ENCODE data around the gene NELL1.

NELL1 gene

DNA sequence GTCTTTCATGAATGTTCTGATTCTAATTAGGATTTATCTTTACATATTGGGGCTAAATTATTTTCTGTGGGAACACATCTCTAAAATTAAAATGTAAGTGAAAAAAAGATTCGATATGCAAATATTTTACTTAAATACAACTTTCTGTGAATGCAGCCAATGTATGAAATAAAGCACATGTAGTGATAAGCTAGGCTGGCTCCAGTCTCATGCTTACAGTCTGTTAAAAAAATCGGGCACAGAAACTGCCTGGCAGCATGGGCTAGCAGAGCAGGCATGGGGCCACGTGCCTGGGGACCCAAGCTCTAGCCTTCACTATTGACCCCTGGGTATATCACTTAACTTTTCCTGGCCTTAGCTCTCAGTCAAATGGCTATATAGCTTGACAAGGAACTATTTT lies 46.5 kb downstream of the NELL1 start:
- no peak for TF ChIP-seq OSR1 (CRISPR knock-in tag; IDR thresholded peaks at IDR 0.05)
- no peak for TF ChIP-seq CSDC2 (CRISPR knock-in tag; IDR thresholded peaks at IDR 0.05)
- TF ChIP-seq TOX (CRISPR knock-in tag; IDR thresholded peaks at IDR 0.05; ENCODE audit: borderline replicate concordance), result no peak
- no peak for TF ChIP-seq ZFP3 (CRISPR knock-in tag; IDR thresholded peaks at IDR 0.05)
- ATAC-seq, result no peak

DNA sequence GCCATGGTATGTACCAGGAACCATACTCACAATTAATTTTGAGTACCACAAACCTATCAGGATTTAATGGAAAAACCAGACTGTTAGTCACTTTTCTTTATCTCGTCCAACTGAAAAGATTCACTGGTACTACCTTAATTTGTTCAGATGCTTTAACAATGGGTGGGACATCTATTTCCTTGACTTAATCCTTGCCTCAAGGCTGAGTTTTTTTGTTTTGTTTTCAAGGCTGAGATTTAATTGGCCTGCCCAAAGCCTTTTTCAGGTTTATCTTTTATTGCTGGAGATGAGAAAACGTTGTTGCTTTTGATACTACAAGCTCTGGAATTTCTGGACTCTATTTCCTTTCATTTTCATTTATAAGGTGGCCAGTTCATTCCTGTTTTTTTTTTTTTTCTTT lies 50.4 kb downstream of the NELL1 start:
- ATAC-seq, result no peak
- TF ChIP-seq CSDC2 (CRISPR knock-in tag; IDR thresholded peaks at IDR 0.05), result no peak
- TF ChIP-seq, protein P1, sequence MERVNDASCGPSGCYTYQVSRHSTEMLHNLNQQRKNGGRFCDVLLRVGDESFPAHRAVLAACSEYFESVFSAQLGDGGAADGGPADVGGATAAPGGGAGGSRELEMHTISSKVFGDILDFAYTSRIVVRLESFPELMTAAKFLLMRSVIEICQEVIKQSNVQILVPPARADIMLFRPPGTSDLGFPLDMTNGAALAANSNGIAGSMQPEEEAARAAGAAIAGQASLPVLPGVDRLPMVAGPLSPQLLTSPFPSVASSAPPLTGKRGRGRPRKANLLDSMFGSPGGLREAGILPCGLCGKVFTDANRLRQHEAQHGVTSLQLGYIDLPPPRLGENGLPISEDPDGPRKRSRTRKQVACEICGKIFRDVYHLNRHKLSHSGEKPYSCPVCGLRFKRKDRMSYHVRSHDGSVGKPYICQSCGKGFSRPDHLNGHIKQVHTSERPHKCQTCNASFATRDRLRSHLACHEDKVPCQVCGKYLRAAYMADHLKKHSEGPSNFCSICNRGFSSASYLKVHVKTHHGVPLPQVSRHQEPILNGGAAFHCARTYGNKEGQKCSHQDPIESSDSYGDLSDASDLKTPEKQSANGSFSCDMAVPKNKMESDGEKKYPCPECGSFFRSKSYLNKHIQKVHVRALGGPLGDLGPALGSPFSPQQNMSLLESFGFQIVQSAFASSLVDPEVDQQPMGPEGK (CRISPR knock-in tag; IDR thresholded peaks at IDR 0.05; ENCODE audit: borderline replicate concordance), result no peak
- TF ChIP-seq ESRRG (CRISPR knock-in tag; IDR thresholded peaks at IDR 0.05), result no peak
- TF ChIP-seq TCF4 (CRISPR knock-in tag; IDR thresholded peaks at IDR 0.05; ENCODE audit: borderline replicate concordance), result no peak
- TF ChIP-seq TOX (CRISPR knock-in tag; IDR thresholded peaks at IDR 0.05; ENCODE audit: borderline replicate concordance), result no peak
- TF ChIP-seq ZNF8 (CRISPR knock-in tag; IDR thresholded peaks at IDR 0.05), result no peak
- no peak for TF ChIP-seq ARNTL (CRISPR knock-in tag; IDR thresholded peaks at IDR 0.05; ENCODE audit: borderline replicate concordance, low read depth)
- no peak for TF ChIP-seq ZFP30 (CRISPR knock-in tag; IDR thresholded peaks at IDR 0.05)
- no peak for TF ChIP-seq RARB (CRISPR knock-in tag; IDR thresholded peaks at IDR 0.05)
- TF ChIP-seq, protein P2, sequence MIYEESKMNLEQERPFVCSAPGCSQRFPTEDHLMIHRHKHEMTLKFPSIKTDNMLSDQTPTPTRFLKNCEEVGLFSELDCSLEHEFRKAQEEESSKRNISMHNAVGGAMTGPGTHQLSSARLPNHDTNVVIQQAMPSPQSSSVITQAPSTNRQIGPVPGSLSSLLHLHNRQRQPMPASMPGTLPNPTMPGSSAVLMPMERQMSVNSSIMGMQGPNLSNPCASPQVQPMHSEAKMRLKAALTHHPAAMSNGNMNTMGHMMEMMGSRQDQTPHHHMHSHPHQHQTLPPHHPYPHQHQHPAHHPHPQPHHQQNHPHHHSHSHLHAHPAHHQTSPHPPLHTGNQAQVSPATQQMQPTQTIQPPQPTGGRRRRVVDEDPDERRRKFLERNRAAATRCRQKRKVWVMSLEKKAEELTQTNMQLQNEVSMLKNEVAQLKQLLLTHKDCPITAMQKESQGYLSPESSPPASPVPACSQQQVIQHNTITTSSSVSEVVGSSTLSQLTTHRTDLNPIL (CRISPR knock-in tag; IDR thresholded peaks at IDR 0.05; ENCODE audit: low read depth), result no peak
- no peak for TF ChIP-seq ZFP3 (CRISPR knock-in tag; IDR thresholded peaks at IDR 0.05)
- no peak for TF ChIP-seq GLIS3 (CRISPR knock-in tag; IDR thresholded peaks at IDR 0.05)
- TF ChIP-seq ZNF565 (CRISPR knock-in tag; conservative IDR thresholded peaks at IDR 0.05; ENCODE audit: low read depth), result no peak
- TF ChIP-seq BACH2 (CRISPR knock-in tag; IDR thresholded peaks at IDR 0.05; ENCODE audit: borderline replicate concordance), result no peak
- TF ChIP-seq ZNF70 (CRISPR knock-in tag; IDR thresholded peaks at IDR 0.05), result no peak
- no peak for TF ChIP-seq ISL1 (CRISPR knock-in tag; IDR thresholded peaks at IDR 0.05)

DNA sequence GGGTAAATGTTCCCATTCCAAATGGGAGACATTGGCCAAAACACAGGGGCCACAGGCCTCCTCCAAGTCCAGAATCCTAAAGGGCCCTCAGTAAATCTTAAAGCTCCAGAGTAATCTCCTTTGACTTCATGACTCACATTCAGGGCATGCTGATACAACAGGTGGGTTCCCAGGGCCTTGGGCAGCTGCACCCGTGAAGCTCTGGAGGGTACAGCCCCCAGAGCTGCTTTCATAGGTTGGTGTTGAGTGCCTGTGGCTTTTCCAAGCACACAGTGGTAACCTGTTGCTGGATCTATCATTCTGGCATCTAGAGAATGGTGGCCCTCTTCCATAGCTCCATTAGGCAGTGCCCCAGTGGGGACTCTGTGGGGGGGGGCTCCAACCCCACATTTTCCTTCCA lies 54.0 kb downstream of the NELL1 start:
- TF ChIP-seq ESRRG (CRISPR knock-in tag; IDR thresholded peaks at IDR 0.05) (no peak), BACH2 (CRISPR knock-in tag; IDR thresholded peaks at IDR 0.05; ENCODE audit: borderline replicate concordance) (no peak), ZC3H10 (CRISPR knock-in tag; IDR thresholded peaks at IDR 0.05) (no peak), TOX (CRISPR knock-in tag; IDR thresholded peaks at IDR 0.05; ENCODE audit: borderline replicate concordance) (no peak), ISL1 (CRISPR knock-in tag; IDR thresholded peaks at IDR 0.05) (no peak), CSDC2 (CRISPR knock-in tag; IDR thresholded peaks at IDR 0.05) (no peak)
- TF ChIP-seq, protein P3, sequence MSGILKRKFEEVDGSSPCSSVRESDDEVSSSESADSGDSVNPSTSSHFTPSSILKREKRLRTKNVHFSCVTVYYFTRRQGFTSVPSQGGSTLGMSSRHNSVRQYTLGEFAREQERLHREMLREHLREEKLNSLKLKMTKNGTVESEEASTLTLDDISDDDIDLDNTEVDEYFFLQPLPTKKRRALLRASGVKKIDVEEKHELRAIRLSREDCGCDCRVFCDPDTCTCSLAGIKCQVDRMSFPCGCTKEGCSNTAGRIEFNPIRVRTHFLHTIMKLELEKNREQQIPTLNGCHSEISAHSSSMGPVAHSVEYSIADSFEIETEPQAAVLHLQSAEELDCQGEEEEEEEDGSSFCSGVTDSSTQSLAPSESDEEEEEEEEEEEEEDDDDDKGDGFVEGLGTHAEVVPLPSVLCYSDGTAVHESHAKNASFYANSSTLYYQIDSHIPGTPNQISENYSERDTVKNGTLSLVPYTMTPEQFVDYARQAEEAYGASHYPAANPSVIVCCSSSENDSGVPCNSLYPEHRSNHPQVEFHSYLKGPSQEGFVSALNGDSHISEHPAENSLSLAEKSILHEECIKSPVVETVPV (CRISPR knock-in tag; IDR thresholded peaks at IDR 0.05), result no peak
- TF ChIP-seq, protein P4, sequence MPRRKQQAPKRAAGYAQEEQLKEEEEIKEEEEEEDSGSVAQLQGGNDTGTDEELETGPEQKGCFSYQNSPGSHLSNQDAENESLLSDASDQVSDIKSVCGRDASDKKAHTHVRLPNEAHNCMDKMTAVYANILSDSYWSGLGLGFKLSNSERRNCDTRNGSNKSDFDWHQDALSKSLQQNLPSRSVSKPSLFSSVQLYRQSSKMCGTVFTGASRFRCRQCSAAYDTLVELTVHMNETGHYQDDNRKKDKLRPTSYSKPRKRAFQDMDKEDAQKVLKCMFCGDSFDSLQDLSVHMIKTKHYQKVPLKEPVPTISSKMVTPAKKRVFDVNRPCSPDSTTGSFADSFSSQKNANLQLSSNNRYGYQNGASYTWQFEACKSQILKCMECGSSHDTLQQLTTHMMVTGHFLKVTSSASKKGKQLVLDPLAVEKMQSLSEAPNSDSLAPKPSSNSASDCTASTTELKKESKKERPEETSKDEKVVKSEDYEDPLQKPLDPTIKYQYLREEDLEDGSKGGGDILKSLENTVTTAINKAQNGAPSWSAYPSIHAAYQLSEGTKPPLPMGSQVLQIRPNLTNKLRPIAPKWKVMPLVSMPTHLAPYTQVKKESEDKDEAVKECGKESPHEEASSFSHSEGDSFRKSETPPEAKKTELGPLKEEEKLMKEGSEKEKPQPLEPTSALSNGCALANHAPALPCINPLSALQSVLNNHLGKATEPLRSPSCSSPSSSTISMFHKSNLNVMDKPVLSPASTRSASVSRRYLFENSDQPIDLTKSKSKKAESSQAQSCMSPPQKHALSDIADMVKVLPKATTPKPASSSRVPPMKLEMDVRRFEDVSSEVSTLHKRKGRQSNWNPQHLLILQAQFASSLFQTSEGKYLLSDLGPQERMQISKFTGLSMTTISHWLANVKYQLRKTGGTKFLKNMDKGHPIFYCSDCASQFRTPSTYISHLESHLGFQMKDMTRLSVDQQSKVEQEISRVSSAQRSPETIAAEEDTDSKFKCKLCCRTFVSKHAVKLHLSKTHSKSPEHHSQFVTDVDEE (CRISPR knock-in tag; IDR thresholded peaks at IDR 0.05), result no peak
- TF ChIP-seq, protein P1 (CRISPR knock-in tag; IDR thresholded peaks at IDR 0.05; ENCODE audit: borderline replicate concordance), result no peak

More for the DNA sequence above, 54.0 kb downstream of the NELL1 start:
- no peak for ATAC-seq

Data from SK-N-SH treated with all-trans-retinoic acid at 6 μM for 48 hours (cell line).